A549 (cell line): ENCODE results near the gene ZDHHC1. TPM values are rescaled to one million over a fixed set of nuclear protein-coding genes. Genes with fewer than 3 reads are reported as not detected.

Source experiments
- ATAC-seq, 2 experiments: fragments of 200-7000 bp in 1 of 2; fragments of >200 bp in 1 of 2; cut with Nextera tagmentation in 1 of 2; cut with Tn5 transposase in 1 of 2; 3 replicates each; pipeline versions ENCODE4 v1.8.0 to v1.9.1; 2018 to 2020; ENCODE audit warnings: mild to moderate bottlenecking in 1 of 2, moderate library complexity in 1 of 2
- CTCF ChIA-PET: fragments of 300-600 bp; sonication (Branson Sonifier 250); formaldehyde crosslinking; extraction: SDS; loops from one replicate; lab custom pipeline; 2021; ENCODE audit warnings: antibody characterized with exemption, inconsistent platforms; lab: Yijun Ruan, JAX
- POLR2A ChIA-PET: fragments of 350-600 bp; formaldehyde crosslinking; extraction: SDS; loops from one replicate; lab custom pipeline; 2021; ENCODE audit warnings: antibody characterized with exemption, inconsistent platforms; lab: Yijun Ruan, JAX
- DNase-seq, 2 experiments: peaks; one replicate each; pipeline versions ENCODE4 v3.0.0 to v3.0.0-alpha.2; 2011 to 2016; ENCODE audit warnings: low read depth in 1 of 2, low spot score in 1 of 2
- FAIRE-seq: peaks from 2 replicates; lab custom pipeline; 2011; peaks lifted over from hg19 to GRCh38; lab: Jason Lieb, UNC
- H3K27ac ChIP-seq, 2 experiments: fragments of >200 bp; sonication (Bioruptor Twin); formaldehyde crosslinking; 3 replicates each; pipeline ENCODE4 v1.5.1; 2016 to 2017
- H3K4me1 ChIP-seq: fragments of >200 bp; sonication (Bioruptor Twin); formaldehyde crosslinking; 3 replicates; pipeline ENCODE4 v1.6.1; 2016
- H3K4me2 ChIP-seq: fragments of >200 bp; sonication (Bioruptor Twin); formaldehyde crosslinking; 3 replicates; pipeline ENCODE4 v1.6.1; 2016
- H3K4me3 ChIP-seq: fragments of >200 bp; sonication (Bioruptor Twin); formaldehyde crosslinking; 3 replicates; pipeline ENCODE4 v1.5.1; 2016
- H3K9me3 ChIP-seq: fragments of >200 bp; sonication (Bioruptor Twin); formaldehyde crosslinking; 3 replicates; pipeline ENCODE4 v1.6.1; 2016
- CHD4 ChIP-seq: fragments of 200-600 bp; sonication (generic); IDR thresholded peaks from 2 replicates; pipeline ENCODE4 v1.6.1; 2016; ENCODE audit warnings: antibody characterized with exemption, mild to moderate bottlenecking, borderline replicate concordance
- EHF ChIP-seq: fragments of 250-450 bp; sonication (Bioruptor Pico); IDR thresholded peaks from 2 replicates; pipeline ENCODE4 v1.5.0; 2020; ENCODE audit warnings: mild to moderate bottlenecking
- HEYL ChIP-seq: fragments of 250-450 bp; sonication (Bioruptor Pico); IDR thresholded peaks from 2 replicates; pipeline ENCODE4 v1.8.0; 2021; ENCODE audit warnings: mild to moderate bottlenecking, moderate library complexity
- HOXA7 ChIP-seq: fragments of 250-450 bp; sonication (Bioruptor Pico); IDR thresholded peaks from 2 replicates; pipeline ENCODE4 v1.5.0; 2020; ENCODE audit warnings: mild to moderate bottlenecking, moderate library complexity
- HOXB13 ChIP-seq: fragments of 250-450 bp; sonication (Bioruptor Pico); IDR thresholded peaks from 2 replicates; pipeline ENCODE4 v1.5.0; 2020; ENCODE audit warnings: low read depth, mild to moderate bottlenecking, moderate library complexity
- HOXB5 ChIP-seq: fragments of 250-450 bp; sonication (Bioruptor Pico); IDR thresholded peaks from 2 replicates; pipeline ENCODE4 v1.5.0; 2020; ENCODE audit warnings: mild to moderate bottlenecking, moderate library complexity
- JUN ChIP-seq, 2 experiments: fragments of >200 bp; sonication (Bioruptor Twin); formaldehyde crosslinking; IDR thresholded peaks; 2 replicates in 1 of 2; 3 replicates in 1 of 2; pipeline ENCODE4 v1.6.1; 2016 to 2017
- KDM5A ChIP-seq: fragments of 200-600 bp; sonication (generic); IDR thresholded peaks from 2 replicates; pipeline ENCODE4 v1.6.1; 2016; ENCODE audit warnings: antibody characterized with exemption, mild to moderate bottlenecking
- NFE2L2 ChIP-seq: fragments of 150-350 bp; conservative IDR thresholded peaks from 2 replicates; pipeline ENCODE4 v1.6.1; 2014; ENCODE audit warnings: low read length
- NR3C1 ChIP-seq: fragments of >200 bp; sonication (Bioruptor Twin); formaldehyde crosslinking; IDR thresholded peaks from 3 replicates; pipeline ENCODE4 v1.6.1; 2017
- POLR2A ChIP-seq: IDR thresholded peaks from 2 replicates; pipeline ENCODE4 v1.6.1; 2012; ENCODE audit warnings: mild to moderate bottlenecking, low read length
- POLR2AphosphoS2 ChIP-seq: conservative IDR thresholded peaks from 2 replicates; pipeline ENCODE4 v1.6.1; 2012; ENCODE audit warnings: low read length, improper control_type of control experiment, inconsistent platforms
- RARB ChIP-seq: fragments of 250-450 bp; sonication (Bioruptor Pico); IDR thresholded peaks from 2 replicates; pipeline ENCODE4 v1.8.0; 2021; ENCODE audit warnings: mild to moderate bottlenecking, moderate library complexity
- RFX5 ChIP-seq: fragments of 450-650 bp; IDR thresholded peaks from 2 replicates; pipeline ENCODE4 v1.7.1; 2014; ENCODE audit warnings: antibody characterized with exemption, mild to moderate bottlenecking, moderate library complexity
- RNF2 ChIP-seq: fragments of 200-600 bp; sonication (generic); IDR thresholded peaks from 2 replicates; pipeline ENCODE4 v1.6.1; 2016; ENCODE audit warnings: low read depth, mild to moderate bottlenecking, antibody characterized with exemption, moderate library complexity, borderline replicate concordance
- SMC3 ChIP-seq: fragments of >200 bp; sonication (Bioruptor Twin); formaldehyde crosslinking; IDR thresholded peaks from 3 replicates; pipeline ENCODE4 v1.6.1; 2018; ENCODE audit warnings: inconsistent platforms
- TFCP2L1 ChIP-seq: fragments of 250-450 bp; sonication (Bioruptor Pico); IDR thresholded peaks from 2 replicates; pipeline ENCODE4 v1.5.0; 2021; ENCODE audit warnings: mild to moderate bottlenecking
- ZC3H11A ChIP-seq: fragments of 450-650 bp; IDR thresholded peaks from 2 replicates; pipeline ENCODE4 v1.6.1; 2014; ENCODE audit warnings: antibody characterized with exemption, mild to moderate bottlenecking
- ZNF302 ChIP-seq: fragments of 250-450 bp; sonication (Bioruptor Pico); IDR thresholded peaks from 2 replicates; pipeline ENCODE4 v1.9.0; 2021; ENCODE audit warnings: inconsistent platforms, mild to moderate bottlenecking, moderate library complexity
- ZSCAN20 ChIP-seq: fragments of 250-450 bp; sonication (Bioruptor Pico); IDR thresholded peaks from 2 replicates; pipeline ENCODE4 v1.8.0; 2022; ENCODE audit warnings: mild to moderate bottlenecking, moderate library complexity
- WGBS: methylation state at CpG from one replicate; pipeline ENCODE4 v1.1.6; 2017; ENCODE audit errors: missing lambda C conversion rate; 5-methylcytosine and 5-hydroxymethylcytosine counted together
- polyA plus RNA-seq, 4 experiments: library from polyadenylated mRNA; depleted of rRNA in 3 of 4; stranded (reverse); fragments of >200 nt; fragmentation: RNase III in 1 of 4; extraction: RNeasy Plus Mini Kit Qiagen cat#74134 plus additional on column Dnase treatment in 1 of 4; gene quantifications; 2 replicates in 3 of 4; 3 replicates in 1 of 4; pipeline ENCODE4 v1.2.3, GENCODE V29; 2011 to 2017
- TF ChIP-seq, protein P1 (sequence below): IDR thresholded peaks from 2 replicates; pipeline ENCODE4 v1.6.1; 2012
- TF ChIP-seq, protein P2 (sequence below): fragments of >200 bp; sonication (Bioruptor Twin); formaldehyde crosslinking; IDR thresholded peaks from 2 replicates; pipeline ENCODE4 v1.6.1; 2016
- TF ChIP-seq, protein P3 (sequence below): IDR thresholded peaks from 2 replicates; pipeline ENCODE4 v1.6.1; 2012; ENCODE audit warnings: low read depth, borderline replicate concordance
- TF ChIP-seq, protein P4 (sequence below): fragments of >200 bp; sonication (Bioruptor Twin); formaldehyde crosslinking; IDR thresholded peaks from 3 replicates; pipeline ENCODE4 v1.5.1; 2016
- TF ChIP-seq, protein P5 (sequence below): fragments of 450-650 bp; IDR thresholded peaks from 2 replicates; pipeline ENCODE4 v1.6.1; 2014; ENCODE audit warnings: antibody characterized with exemption

The ZDHHC1 gene
- polyA plus RNA-seq, 2 of the 4 experiments (the other 2 are of a cell fraction) = 3.5 to 5.9 TPM

DNA sequence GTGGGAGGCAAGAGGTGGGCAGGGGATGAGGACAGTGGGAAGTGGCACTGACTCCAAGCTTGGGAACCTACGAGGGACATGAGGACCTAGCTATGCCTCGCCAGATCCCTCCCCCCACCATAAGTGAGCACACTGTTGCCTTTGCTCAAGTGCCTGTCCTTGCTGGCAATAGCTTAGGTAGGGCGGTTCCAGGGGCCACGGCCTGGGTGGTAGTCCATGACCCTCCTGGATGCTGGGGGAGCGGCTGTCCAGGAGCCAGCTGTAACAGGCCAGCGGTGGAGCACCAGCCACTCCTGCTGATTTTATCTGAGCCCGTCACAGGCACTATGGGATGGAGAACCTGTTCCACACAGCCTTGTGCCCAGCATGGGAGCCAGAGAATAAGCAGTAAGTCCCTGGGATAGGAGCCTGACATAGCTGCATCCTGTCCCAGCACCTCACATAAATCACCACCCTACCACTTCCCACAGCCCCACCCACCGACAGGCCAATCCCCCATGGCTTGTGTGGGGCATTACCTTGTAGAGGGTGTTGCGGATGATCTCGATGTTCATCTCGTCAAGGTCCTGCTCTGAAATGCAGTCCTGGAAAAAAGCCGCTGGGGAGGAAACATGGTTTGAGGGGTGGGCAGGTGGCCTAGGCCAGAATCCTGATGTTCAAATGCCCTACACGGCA lies 26.4 kb upstream of the ZDHHC1 start:
- WGBS = 92% methylated on average over 12 of the region's 13 CpGs
- H3K4me3 ChIP-seq = no peak overlapping the region
- TF ChIP-seq HOXA7 (CRISPR knock-in tag) (no peak), NFE2L2 (no peak)
- H3K27ac ChIP-seq = no peak overlapping the region
- FAIRE-seq (no peak), DNase-seq (no peak), ATAC-seq (no peak)
- H3K4me2 ChIP-seq = no peak overlapping the region
- H3K9me3 ChIP-seq = no peaks in the 10 kb centered on the region
- ChIA-PET CTCF (interaction anchor here (0.7 to 17.9 kb wide), 9 partner anchors 11 to 416 kb away, joined by 3 to 207 read pairs (median 5); partner anchors contain the start of genes HSD11B2 and ZDHHC1), POLR2A (interaction anchor here (0.7 kb wide), 1 partner anchor 195 kb away, joined by 3 read pairs; no protein-coding TSS in a partner anchor)
- H3K4me1 ChIP-seq = peaks cover 13% of the 10 kb centered on the region

DNA sequence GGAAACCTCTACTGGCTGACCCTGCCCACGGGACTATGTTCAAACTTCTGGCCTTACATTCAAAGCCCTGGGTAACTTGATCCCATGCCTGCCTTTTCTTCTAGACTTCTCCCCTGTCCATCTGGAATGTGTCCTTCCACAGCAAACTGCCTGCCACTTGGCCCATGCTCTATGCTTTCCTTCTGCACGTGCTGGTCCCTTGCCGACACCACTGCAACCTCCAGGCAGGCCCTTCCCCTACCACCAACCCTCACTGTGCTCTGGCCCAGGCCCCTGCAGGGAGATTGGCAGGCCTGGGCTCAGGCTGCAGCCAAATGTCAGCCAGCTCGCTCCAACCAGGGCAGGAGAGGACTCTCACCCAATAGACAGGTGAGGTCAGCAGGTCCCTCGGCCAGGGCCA lies 25.6 kb upstream of the ZDHHC1 start:
- no peak for ATAC-seq
- ChIA-PET CTCF (interaction anchor here (1.0 to 17.9 kb wide), 7 partner anchors 10 to 105 kb away, joined by 3 to 207 read pairs (median 4); partner anchors contain the start of gene ATP6V0D1), POLR2A (no interaction called here)
- 91% methylated on average over 5 of the region's 5 CpGs for WGBS
- Histone ChIP-seq H3K4me2 (no peak overlapping the region), H3K4me1 (peaks cover 13% of the 10 kb centered on the region), H3K4me3 (no peak overlapping the region), H3K27ac (no peak overlapping the region), H3K9me3 (no peaks in the 10 kb centered on the region)
- TF ChIP-seq RNF2 = no peak
- no peak for TF ChIP-seq ZSCAN20 (CRISPR knock-in tag)
- no peak for TF ChIP-seq NR3C1
- TF ChIP-seq HEYL (CRISPR knock-in tag) = no peak
- TF ChIP-seq, protein P1, sequence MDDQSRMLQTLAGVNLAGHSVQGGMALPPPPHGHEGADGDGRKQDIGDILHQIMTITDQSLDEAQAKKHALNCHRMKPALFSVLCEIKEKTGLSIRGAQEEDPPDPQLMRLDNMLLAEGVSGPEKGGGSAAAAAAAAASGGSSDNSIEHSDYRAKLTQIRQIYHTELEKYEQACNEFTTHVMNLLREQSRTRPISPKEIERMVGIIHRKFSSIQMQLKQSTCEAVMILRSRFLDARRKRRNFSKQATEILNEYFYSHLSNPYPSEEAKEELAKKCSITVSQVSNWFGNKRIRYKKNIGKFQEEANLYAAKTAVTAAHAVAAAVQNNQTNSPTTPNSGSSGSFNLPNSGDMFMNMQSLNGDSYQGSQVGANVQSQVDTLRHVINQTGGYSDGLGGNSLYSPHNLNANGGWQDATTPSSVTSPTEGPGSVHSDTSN = no peak
- TF ChIP-seq, protein P2, sequence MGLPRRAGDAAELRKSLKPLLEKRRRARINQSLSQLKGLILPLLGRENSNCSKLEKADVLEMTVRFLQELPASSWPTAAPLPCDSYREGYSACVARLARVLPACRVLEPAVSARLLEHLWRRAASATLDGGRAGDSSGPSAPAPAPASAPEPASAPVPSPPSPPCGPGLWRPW = no peak
- no peak for TF ChIP-seq EHF (CRISPR knock-in tag)
- no peak for TF ChIP-seq CHD4
- FAIRE-seq = no peak
- no peak for DNase-seq

DNA sequence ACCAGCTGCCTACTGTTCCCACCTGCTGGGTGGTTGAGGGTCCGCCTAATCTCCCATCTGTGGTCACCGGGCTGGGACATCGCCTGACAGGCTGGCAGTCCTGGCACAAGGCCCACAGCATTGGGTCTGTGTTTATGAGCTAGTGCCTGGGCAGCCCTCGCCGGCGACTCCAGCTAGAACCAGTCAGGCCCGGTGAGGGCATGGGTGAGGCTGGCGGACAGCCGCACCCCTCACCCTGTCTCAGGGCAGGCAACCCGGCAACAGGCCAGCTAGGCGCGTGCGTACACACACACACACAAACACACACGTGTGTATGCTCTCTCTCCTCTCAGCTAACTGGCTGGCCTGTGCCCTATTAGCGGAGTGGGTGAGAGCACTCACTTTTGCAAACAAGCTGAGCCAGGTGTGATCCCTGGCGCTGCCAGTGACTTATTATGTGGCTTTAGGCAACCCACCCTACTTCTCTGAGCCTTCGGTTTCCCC lies 25.0 kb upstream of the ZDHHC1 start:
- ATAC-seq (no peak), DNase-seq (no peak), FAIRE-seq (no peak)
- no peak overlapping the region for H3K4me3 ChIP-seq
- ChIA-PET POLR2A (no interaction called here), CTCF (interaction anchor here (0.8 to 17.9 kb wide), 8 partner anchors 9 to 196 kb away, joined by 3 to 207 read pairs (median 4); partner anchors contain the start of gene ATP6V0D1)
- 88% methylated on average over 13 of the region's 17 CpGs for WGBS
- peaks cover 8% of the 10 kb centered on the region for H3K4me1 ChIP-seq
- no peak overlapping the region for H3K27ac ChIP-seq
- H3K4me2 ChIP-seq = no peak overlapping the region
- no peak for TF ChIP-seq KDM5A
- TF ChIP-seq SMC3 = no peak
- TF ChIP-seq JUN (IDR thresholded peaks at IDR 0.05) = no peak
- no peak for TF ChIP-seq HEYL (CRISPR knock-in tag)
- TF ChIP-seq RFX5 = no peak
- TF ChIP-seq, protein P3, sequence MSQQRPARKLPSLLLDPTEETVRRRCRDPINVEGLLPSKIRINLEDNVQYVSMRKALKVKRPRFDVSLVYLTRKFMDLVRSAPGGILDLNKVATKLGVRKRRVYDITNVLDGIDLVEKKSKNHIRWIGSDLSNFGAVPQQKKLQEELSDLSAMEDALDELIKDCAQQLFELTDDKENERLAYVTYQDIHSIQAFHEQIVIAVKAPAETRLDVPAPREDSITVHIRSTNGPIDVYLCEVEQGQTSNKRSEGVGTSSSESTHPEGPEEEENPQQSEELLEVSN = no peak
- no peaks in the 10 kb centered on the region for H3K9me3 ChIP-seq

DNA sequence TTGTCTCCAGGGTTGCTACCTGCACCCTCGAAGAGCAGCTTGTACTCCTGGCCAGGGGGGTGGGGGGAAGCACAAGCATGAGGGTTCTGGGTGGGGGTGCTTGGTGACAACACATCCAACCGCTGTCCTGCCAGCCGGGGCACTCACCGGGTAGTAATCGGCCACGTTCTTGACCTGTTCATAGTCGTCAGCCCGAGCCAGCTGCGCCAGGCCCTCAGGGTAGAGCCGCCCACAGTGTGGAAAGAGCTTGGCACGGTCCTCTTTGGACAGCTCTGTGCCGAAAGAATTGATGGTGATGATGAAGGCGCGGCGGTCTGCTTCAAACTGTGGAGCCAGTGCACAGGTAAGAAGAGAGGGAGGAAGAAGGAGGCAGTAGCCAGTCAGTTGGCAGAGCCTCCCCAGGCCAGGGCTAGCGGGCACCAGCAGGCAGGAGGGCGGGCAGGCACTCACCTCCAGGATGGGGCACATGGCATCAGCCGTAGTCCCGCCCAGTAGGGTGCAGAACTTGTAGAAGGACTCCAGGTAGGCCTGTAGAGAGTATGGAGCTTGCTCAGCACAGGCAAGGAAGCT lies 22.6 kb upstream of the ZDHHC1 start:
- Histone ChIP-seq H3K4me1 (no peaks in the 10 kb centered on the region), H3K9me3 (no peaks in the 10 kb centered on the region), H3K4me2 (no peak overlapping the region), H3K4me3 (no peak overlapping the region), H3K27ac (no peak overlapping the region)
- DNase-seq (no peak), ATAC-seq (no peak), FAIRE-seq (no peak)
- WGBS = 96% methylated on average over 18 of the region's 19 CpGs
- CTCF ChIA-PET = interaction anchor here (1.1 to 17.9 kb wide), 6 partner anchors 8 to 55 kb away, joined by 4 to 207 read pairs (median 8); partner anchors contain the start of gene ATP6V0D1
- POLR2A ChIA-PET = no interaction called here
- TF ChIP-seq ZNF302 (CRISPR knock-in tag) = no peak
- no peak for TF ChIP-seq RARB
- TF ChIP-seq JUN (IDR thresholded peaks at IDR 0.05) = no peak
- TF ChIP-seq HOXA7 (CRISPR knock-in tag) = no peak
- TF ChIP-seq POLR2A = no peak
- TF ChIP-seq HOXB13 (CRISPR knock-in tag) = no peak
- no peak for TF ChIP-seq TFCP2L1 (CRISPR knock-in tag)
- no peak for TF ChIP-seq KDM5A
- TF ChIP-seq, protein P2 = no peak
- no peak for TF ChIP-seq ZC3H11A
- no peak for TF ChIP-seq POLR2AphosphoS2
- no peak for TF ChIP-seq HOXB5 (CRISPR knock-in tag)
- TF ChIP-seq, protein P4, sequence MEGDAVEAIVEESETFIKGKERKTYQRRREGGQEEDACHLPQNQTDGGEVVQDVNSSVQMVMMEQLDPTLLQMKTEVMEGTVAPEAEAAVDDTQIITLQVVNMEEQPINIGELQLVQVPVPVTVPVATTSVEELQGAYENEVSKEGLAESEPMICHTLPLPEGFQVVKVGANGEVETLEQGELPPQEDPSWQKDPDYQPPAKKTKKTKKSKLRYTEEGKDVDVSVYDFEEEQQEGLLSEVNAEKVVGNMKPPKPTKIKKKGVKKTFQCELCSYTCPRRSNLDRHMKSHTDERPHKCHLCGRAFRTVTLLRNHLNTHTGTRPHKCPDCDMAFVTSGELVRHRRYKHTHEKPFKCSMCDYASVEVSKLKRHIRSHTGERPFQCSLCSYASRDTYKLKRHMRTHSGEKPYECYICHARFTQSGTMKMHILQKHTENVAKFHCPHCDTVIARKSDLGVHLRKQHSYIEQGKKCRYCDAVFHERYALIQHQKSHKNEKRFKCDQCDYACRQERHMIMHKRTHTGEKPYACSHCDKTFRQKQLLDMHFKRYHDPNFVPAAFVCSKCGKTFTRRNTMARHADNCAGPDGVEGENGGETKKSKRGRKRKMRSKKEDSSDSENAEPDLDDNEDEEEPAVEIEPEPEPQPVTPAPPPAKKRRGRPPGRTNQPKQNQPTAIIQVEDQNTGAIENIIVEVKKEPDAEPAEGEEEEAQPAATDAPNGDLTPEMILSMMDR = no peak
- TF ChIP-seq, protein P5, sequence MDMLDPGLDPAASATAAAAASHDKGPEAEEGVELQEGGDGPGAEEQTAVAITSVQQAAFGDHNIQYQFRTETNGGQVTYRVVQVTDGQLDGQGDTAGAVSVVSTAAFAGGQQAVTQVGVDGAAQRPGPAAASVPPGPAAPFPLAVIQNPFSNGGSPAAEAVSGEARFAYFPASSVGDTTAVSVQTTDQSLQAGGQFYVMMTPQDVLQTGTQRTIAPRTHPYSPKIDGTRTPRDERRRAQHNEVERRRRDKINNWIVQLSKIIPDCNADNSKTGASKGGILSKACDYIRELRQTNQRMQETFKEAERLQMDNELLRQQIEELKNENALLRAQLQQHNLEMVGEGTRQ = no peak
